BE2C (cell line): Measurements from ENCODE around the gene EHBP1.
A peak's percentile ranks its signal among the peaks of the same experiment; 100 is the strongest.

Experiments used
- DNase-seq: peaks from one replicate; pipeline ENCODE4 v3.0.0-alpha.2; 2020
- H3K27me3 ChIP-seq: fragments of 250-450 bp; sonication (Bioruptor Pico); 2 replicates; pipeline ENCODE4 v1.5.1; 2020; ENCODE audit warnings: mild to moderate bottlenecking
- H3K36me3 ChIP-seq: fragments of 250-450 bp; sonication (Bioruptor Pico); 2 replicates; pipeline ENCODE4 v1.5.1; 2020; ENCODE audit warnings: mild to moderate bottlenecking
- H3K4me1 ChIP-seq: fragments of 250-450 bp; sonication (Bioruptor Pico); 2 replicates; pipeline ENCODE4 v1.5.1; 2020
- H3K4me3 ChIP-seq: 2 replicates; pipeline ENCODE4 v1.5.1; 2011; ENCODE audit warnings: low read depth, low read length
- H3K9me3 ChIP-seq: fragments of 250-450 bp; sonication (Bioruptor Pico); 2 replicates; pipeline ENCODE4 v1.5.1; 2020
- TF ChIP-seq, protein P1 (sequence below): IDR thresholded peaks from 2 replicates; pipeline ENCODE4 v1.5.1; 2012; ENCODE audit warnings: mild to moderate bottlenecking, low read depth, low read length

The EHBP1 gene

DNA sequence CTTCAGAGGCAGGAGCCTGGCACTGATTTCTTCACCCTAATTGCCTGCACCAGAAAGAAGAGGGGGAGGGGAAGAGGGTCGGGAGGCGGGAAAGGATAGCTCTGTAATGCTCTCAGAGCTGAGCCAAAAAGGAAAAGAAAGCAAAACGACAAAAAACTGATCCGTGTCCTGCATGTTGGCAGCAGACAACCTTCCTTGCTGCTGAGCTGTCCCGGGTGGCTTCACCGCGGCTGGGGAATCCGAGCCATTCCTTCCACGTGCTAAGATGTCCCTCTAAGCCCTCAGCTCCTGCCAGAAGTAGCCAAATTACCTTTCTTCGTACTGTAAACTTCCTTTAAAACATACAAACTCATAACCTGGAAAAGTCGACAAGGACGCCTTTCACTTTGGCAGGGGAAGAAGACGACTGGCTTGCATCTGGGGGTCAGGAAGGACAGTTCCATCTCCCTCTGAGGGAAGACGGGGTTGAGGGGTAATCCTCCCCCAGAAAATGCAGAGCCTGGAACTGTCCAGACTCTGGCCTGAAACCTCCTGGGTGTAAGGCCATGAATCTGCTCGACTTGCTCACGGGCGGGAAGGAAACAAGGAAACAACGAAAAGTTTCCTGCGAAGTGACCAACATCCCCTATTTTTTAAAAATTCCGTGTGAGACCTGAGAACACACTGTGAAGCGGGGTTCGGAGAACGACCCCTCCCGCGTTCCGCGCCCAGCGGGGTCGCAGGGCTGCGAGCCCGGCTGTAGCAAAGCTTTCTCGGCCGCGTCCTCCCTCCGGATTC, 352.8 kb downstream of the EHBP1 start:
- peak overlapping the region; percentile 28 for H3K4me3 ChIP-seq
- no peaks in the 10 kb centered on the region for H3K4me1 ChIP-seq
- H3K9me3 ChIP-seq = no peaks in the 10 kb centered on the region
- peaks cover 87% of the 10 kb centered on the region for H3K27me3 ChIP-seq
- no peak for DNase-seq
- no peaks in the 10 kb centered on the region for H3K36me3 ChIP-seq
- TF ChIP-seq, protein P1, sequence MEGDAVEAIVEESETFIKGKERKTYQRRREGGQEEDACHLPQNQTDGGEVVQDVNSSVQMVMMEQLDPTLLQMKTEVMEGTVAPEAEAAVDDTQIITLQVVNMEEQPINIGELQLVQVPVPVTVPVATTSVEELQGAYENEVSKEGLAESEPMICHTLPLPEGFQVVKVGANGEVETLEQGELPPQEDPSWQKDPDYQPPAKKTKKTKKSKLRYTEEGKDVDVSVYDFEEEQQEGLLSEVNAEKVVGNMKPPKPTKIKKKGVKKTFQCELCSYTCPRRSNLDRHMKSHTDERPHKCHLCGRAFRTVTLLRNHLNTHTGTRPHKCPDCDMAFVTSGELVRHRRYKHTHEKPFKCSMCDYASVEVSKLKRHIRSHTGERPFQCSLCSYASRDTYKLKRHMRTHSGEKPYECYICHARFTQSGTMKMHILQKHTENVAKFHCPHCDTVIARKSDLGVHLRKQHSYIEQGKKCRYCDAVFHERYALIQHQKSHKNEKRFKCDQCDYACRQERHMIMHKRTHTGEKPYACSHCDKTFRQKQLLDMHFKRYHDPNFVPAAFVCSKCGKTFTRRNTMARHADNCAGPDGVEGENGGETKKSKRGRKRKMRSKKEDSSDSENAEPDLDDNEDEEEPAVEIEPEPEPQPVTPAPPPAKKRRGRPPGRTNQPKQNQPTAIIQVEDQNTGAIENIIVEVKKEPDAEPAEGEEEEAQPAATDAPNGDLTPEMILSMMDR = no peak

DNA sequence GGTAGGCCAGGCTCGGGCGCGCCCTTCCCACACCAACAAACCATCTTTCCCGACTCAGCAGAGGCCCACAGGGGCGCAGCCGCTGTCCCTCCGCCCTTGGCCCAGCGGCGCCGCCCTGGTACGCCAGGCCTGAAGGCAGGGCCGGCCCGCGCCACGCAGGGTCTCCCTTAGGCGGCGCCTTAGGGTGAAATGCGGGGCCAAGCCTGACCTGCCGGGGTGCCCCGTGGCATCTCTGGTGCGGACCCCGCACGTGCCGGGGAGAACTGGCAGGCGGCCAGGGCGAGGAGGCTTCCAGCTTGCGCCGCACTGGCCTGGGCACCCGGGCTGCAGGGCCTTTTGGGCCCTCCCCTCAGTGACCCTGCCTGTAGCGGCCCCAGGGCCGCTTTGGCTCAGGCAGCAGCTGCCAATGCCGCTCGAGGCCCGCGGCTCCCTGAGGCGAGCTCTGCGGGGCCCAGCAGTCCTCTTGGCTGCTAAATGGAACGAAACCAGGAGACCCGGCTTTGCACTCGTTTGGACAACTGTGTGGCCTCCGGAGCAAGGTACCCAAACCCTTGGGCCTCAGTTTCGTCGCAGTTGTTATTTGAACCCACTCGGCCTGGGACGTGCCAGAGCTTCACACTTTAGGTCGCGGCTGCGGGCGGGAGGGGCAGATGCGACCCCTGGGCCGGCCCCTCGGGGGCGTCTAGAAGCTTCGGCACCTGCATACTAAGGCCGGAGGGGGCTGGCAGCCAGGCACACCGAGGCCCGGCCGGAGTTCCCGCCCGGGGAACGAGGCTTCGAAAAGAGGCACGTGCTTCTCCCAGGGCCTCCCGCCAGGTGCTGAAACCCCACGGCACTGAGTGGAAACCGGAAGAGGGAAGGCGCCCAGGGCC, 353.6 kb downstream of the EHBP1 start:
- TF ChIP-seq, protein P1 = no peak
- H3K27me3 ChIP-seq = peaks cover 79% of the 10 kb centered on the region

DNA sequence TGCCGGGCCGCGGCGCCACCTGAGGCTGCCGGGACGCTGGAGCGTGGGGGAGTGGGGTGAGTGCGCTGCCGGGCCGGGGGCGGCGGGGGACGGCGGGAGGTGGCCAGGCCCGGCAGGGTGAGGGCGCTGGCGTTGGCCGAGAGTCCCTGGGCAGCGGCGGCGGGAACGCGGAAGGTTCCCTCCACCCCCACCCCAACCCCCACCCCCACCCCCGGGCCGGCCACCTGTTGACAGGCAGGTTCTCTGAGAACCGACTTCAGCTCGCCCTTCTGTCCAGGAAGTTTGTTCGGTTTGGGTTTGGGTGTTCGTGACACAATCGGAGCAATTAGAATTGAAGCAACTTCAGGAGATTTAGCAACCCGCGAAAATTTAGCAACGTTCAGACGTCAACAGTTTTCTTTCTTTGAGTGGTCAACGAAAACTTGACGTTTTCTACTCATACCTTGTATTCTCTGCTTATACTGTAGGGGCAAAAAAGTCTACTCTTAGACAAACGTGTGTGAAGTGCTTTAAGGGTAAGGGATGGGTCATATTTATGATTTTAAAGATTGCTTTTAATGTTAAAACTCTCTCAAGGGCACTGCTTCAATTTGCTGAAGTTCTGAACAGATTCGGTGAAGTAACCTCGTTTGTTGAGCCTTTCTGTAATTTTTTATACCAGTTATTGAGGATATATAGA, 354.4 kb downstream of the EHBP1 start:
- no peaks in the 10 kb centered on the region for H3K4me1 ChIP-seq
- H3K4me3 ChIP-seq = no peak overlapping the region
- H3K27me3 ChIP-seq = peaks cover 71% of the 10 kb centered on the region
- TF ChIP-seq, protein P1 = no peak
- H3K9me3 ChIP-seq = no peaks in the 10 kb centered on the region
- DNase-seq = no peak
- no peaks in the 10 kb centered on the region for H3K36me3 ChIP-seq

More for the DNA sequence above, 353.6 kb downstream of the EHBP1 start:
- Histone ChIP-seq H3K4me3 (peak overlapping the region; percentile 28), H3K36me3 (no peaks in the 10 kb centered on the region), H3K4me1 (no peaks in the 10 kb centered on the region), H3K9me3 (no peaks in the 10 kb centered on the region)
- DNase-seq = no peak

DNA sequence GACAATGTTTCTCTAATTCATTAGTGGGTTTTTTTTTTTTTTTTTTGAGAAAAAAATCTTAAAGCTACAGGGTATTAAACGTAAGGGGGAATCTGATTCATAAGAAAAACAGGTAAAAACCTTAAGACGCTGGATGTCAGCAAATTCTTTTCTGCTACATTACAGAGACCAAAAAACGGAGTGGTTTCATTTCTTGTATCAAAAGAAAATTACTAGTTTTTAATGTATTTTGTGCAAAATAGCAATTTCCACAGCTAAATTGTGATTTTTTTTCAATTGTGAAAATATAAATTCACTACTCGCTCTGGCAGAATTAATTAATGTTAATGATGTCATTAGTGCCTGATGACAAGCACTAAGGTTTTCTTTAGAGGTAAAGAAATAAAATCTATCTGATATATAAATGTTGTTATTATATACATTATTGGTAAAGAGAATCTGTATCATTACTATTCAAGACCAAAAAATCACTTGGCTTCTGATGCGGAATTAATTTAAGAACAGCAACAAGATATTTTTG, 355.0 kb downstream of the EHBP1 start:
- peaks cover 67% of the 10 kb centered on the region for H3K27me3 ChIP-seq
- no peak overlapping the region for H3K4me3 ChIP-seq
- H3K4me1 ChIP-seq = no peaks in the 10 kb centered on the region
- no peak for DNase-seq
- H3K36me3 ChIP-seq = no peaks in the 10 kb centered on the region
- H3K9me3 ChIP-seq = no peaks in the 10 kb centered on the region
- TF ChIP-seq, protein P1 = no peak

DNA sequence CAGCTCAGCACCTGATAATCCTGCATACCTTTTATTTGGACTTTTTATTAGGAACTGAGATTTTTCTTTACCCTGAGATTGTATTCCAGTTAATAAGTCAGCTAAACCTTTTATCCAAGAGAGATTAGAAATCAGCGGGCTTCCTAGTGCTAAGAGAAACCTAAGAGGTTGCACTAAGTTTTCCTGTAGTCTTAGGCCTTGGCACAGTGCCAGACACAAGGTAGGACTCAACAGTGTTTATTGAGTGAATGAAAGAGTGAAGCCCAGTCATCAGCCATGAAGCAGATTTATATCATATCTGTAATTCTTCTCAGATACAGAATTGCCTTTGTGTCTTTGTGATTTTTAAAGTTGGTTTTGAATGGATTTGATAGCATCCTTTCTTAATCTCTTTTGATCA, 358.7 kb downstream of the EHBP1 start:
- H3K36me3 ChIP-seq = no peaks in the 10 kb centered on the region
- TF ChIP-seq, protein P1 = no peak
- H3K27me3 ChIP-seq = peaks cover 45% of the 10 kb centered on the region
- DNase-seq = no peak
- no peaks in the 10 kb centered on the region for H3K4me1 ChIP-seq
- no peaks in the 10 kb centered on the region for H3K9me3 ChIP-seq
- no peak overlapping the region for H3K4me3 ChIP-seq
